Activated gamma-delta T cell (primary cell): Measurements from ENCODE around the gene CNTN6.

Experiments used
- DNase-seq: peaks from one replicate; lab custom pipeline; 2025; lab: John Stamatoyannopoulos, UW

CNTN6 gene

DNA sequence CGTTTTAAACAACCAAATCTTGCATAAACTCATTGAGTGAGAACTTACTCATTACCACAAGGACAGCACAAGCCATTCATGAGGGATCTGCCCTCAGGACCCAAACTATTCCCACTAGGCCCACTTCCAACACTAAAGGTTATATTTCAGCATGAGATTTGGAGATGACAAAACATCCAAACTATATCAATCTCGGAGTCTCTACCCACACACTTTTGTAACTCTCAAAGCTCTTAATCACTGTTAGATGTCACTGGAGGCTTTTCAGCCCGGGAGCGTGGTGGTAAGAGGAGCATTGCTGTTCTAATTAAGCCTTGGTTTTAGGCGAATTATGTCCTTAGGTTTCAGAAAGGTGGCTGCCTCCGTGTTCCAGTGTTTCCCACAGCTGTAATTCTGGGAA lies 86.3 kb downstream of the CNTN6 start:
- no peak for DNase-seq

DNA sequence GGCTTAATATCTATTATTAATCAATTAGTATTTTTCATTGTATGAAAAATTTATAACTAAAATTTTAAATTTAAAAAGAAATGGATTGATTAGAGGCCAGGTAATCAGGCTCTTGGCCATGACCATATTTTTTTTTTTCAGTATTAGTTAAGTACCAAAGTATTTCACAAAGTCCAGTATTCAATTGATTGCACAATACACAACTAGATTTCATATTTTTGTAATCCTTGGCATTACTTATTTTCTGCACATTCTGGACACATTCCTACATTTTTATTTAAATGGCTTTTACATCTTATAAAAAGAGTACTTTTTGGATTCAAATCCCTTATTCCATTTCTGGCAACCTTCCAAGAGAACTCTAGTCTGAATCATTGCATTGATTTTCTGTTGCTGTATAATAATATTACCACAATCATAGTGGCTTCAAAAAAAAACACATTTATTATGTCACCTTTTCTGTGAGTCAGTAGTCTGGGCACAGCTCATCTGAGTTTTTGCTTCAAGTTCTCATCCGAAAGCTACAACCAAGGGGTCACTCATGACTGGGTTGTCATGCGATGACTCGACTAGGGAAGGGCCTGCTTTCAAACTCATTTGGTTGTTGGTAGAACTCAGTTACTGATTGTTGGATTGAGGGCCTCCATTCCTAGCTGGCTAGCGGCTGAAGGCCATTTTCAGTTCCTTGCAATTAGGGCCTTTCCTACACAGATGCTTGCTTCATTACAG lies 90.7 kb downstream of the CNTN6 start:
- DNase-seq, result no peak

DNA sequence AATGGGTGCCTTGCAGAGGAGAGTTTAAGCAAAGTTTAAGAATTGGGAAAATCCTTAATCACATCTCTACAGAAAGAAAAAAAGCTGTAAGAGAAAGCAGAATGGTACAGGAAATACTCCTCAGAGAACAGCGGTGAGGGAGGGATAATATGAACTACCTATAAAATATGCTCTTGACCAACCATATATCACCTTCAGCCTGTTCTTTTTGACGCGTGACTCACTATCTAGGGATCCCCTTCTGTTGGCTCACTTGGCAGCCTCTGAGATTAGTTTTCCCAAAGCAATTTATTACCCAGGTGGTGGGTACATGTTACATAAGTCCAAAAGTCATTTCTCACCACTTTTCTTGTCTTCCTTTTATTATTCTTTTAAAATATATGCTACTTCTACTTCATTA lies 97.7 kb downstream of the CNTN6 start:
- no peak for DNase-seq

DNA sequence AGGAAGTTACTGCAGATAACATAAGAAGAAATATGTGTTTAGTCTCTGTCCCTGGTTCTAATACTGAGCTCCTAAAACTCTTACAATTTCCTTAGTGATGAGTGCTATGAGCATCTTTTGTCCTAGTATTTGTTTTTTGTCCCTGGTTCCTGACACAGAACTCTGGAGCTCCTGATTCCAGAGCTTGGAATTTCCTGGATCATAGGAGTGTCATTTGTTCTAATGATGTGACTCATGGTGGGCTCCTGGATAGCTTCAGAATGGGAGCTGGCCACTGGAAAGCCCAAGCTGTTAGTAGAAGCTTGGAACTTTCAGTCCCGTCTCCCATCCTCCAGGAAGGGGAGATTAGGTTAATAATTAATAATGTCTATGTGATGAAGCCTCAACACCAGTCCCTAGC lies 98.2 kb downstream of the CNTN6 start:
- DNase-seq, result no peak

DNA sequence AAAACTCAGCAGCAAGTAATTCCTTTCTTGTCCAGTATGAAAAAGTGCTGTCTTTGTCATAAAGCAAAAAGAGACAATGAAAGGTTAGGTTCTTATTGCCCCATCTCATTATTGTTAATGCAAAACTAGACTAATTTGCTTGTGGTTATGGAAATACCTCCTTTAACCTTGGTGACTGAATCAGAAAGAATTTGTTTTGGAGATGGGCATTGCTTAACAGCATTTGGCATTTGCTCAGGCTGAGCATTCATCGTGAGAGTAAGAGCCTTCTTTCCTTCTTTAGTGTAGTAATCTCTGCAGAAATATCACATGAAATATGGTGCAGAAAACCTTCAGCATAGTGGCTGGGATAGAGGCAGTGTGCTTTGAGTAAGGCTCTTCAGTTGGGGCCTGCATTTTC lies 103.1 kb downstream of the CNTN6 start:
- DNase-seq, result no peak

DNA sequence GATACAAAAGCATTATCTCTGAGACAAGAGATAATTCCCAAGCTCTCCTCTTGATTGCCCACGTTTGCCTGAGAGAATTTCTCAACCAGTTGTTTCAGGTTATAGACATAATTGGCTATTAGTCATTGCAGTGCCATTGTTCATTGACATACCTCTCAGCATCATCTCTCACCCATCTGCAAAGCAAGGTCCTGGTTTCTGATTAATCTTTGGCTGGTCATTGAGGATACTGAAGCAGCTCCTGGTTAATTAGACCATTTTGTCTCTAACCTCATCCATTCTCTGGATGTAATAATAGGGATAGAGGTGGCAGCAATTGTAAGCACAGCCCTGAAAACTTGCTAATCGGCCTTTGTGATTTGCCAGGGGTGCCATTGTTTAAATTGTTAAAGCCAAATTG lies 104.2 kb downstream of the CNTN6 start:
- DNase-seq, result no peak

DNA sequence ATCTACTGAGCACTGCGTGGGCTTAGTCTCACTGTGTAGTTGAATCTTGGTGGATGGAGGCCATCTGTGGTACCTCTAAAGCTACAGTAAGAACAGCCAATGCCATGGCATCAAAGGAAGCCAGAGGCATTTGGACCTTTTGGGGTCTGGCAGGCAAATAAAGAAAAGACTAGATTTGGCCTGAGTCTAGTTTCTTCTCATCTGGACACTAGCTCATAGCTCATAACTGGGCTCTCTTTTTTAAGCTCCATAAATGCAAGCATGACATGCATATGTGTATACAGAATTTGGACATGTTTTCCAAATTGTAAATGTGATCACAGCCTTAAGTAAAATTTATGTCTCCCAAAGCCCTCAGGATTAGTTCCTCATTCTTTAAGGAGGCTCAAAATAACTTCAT lies 107.5 kb downstream of the CNTN6 start:
- DNase-seq, result no peak

DNA sequence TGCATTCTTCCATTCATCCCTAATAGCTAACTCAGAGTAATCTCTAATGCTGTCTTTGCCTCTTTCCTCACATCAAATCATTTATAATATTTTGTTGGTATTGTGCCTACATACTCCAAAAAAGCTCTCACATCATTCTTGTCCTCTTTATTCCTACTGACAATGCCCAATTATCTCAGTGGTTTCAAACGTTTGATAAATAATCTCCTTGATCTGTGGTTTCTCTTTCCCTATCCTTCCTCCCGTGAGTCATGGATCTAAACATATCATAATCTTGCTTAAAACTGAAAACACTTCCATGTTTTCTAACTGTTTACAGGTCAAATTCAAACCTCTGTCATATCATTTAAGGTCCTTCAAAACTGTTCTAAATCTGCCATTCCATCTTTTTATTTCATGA lies 115.1 kb downstream of the CNTN6 start:
- DNase-seq, result no peak

DNA sequence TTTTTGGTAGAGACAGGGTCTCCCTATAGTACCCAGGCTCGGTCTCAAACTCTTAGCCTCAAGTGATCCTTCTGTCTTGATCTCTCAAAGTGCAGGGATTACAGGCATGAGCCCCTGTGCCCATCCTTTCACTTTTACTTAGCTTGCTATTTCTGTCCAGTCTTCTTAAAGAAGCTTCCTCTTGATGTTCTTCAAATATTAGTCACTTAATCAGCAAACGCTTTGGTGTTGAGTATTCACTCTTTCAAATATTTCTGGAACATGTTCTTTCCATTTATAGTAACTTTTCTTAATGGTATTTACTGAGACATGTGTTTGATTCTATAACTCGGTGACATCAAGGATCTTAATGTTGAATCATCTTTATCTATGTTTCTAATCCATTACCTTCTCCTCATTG lies 122.1 kb downstream of the CNTN6 start:
- DNase-seq, result no peak

DNA sequence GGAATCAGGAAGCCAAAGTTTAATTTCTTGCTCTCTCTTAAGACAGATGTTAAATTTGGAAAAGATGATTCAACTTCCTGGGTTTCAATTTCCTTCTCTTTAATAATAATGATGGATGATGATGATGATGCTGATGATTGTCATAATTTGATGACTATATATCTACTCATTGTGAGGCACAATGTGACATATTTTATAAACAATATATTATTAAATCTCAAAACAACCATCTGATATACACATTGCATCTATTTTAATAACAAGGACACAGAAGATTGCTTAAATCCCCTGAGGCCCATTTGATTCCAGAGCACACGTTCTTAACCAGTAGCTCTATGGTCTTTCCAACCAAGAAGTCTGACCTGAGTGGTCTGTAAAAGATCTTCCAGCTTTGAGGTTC lies 124.0 kb downstream of the CNTN6 start:
- DNase-seq, result no peak

DNA sequence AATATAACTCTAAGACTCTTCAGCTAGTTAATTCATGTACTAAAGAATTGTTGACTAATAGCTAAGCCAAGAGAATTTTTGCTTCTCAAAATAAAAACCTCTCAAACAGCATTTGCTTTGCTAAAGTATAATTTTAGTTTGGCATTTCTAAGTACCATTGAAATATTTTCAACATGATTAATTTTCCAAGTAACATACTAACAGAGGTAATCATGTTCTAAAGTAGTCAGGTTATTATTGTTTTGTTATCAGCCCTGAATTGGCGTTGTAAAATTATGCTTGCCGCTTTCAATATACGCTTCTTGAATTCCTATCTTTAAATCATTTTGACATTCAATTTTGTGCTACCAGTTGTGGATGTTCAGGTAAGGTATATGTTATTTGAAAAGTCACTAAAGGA lies 134.3 kb downstream of the CNTN6 start:
- DNase-seq, result no peak

DNA sequence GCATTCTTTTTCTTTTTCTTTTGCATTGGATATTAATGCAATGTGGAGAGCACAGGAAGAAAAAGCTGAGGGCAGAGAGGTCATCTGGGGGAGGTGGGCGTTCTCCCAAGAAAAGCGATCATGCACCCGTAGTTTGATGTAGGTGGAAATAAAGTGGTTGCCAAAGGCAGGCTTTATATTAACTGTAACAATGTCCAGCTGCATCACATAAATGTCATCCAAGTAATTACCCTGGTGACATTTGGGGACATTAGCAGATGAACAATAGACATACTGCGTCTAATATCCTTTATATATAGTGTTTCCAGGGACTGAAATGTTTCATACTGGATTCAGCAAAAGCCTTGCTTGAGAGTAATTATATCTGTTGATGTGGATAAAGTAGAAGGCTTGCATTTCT lies 135.5 kb downstream of the CNTN6 start:
- no peak for DNase-seq

DNA sequence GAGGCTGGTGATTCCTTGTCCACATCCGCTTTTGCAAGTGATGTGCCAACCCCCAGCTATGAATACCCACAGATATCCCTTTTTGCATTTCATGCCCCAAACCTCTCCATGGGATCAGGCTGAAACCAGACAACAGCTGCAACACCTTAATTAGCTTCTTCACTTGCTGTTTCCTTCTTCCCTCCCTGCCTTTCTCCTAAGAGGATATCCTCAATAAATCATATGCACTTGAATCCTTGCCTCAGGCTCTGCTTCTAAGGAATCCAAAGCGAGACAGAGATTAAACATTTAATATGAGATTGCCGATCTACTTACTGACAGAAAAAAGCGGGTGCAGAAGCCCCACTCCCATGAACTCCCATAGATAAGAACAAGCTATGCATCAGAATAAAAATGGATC lies 138.1 kb downstream of the CNTN6 start:
- no peak for DNase-seq

DNA sequence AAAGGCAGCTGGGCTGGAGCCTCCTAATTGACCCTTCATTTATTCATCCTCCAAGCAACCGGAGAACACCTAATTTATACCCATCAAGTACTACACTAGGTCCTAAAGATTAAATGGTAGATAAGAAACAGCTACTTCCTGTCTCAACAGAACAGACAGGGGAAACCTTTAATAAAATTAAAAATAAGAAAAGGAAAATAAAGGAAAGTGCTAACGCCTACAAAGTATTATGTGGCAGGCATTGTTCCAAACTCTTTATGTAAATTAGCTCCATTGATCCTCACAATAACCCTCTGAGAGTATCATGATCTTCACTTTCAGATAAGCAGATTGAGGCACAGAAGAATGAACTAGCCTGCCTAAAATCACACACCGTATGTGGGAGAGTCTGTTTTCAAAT lies 139.5 kb downstream of the CNTN6 start:
- DNase-seq, result no peak

DNA sequence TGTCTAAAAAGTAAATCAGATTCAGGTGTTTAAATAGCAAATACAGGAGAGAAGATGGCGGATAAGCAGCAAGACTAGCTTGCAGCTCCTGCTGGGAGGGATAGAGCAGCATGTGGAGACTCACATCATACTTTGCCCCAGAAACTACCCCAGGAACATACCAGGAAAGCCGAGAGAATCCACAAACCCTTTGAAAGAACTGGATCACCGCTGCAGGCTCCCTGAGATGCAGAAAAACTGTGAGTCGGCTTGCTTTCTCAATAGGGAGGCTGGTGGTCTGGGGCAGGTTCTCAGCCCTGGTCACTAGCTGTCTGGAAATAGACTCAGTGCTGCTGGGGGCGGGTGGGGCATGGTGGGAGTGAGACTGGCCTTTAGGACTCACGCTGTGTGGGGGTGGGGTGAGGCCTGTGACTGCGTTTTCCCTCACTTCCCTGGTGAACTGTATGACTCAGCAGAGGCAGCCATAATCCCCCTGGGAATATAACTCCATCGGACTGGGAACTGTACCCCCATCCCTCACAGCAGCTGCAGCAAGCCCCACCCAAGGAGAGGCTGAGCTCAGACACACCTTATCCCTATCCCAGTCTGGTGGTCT lies 142.8 kb downstream of the CNTN6 start:
- no peak for DNase-seq

DNA sequence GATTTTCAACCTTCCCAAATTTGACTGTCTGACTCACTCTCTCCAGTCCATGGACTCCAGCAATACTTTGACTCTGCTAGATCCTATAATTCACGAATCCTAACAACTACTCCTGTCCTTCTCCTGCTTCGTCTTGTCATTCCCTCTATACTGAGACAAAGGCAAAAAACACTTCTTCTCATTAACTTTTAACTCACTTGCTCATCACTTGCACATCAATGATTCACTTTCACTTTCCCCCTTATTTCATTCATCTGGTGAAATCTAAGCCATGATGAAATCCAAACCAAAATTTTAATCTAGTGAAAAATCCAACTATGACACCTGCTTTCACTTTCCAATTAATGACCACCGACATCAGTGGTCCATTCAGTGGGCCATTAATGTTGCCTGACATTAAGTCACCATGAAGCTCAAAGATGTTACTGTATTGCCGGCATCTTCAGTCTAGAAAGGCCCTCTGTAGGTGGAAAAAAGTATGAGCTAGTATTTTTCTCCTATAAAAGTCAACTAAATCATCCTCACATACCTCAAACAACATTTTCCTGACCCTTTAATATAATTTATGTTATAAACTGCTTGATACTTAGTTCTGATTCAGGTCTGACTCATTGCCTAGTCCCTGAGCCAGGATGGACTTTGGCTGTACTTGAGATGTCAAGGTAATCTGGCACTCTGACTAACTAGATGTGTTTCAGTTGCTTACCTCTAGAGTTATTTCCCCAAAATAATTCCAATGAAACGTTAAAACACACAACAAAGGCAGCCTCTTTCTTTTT lies 158.6 kb downstream of the CNTN6 start:
- DNase-seq, result no peak

DNA sequence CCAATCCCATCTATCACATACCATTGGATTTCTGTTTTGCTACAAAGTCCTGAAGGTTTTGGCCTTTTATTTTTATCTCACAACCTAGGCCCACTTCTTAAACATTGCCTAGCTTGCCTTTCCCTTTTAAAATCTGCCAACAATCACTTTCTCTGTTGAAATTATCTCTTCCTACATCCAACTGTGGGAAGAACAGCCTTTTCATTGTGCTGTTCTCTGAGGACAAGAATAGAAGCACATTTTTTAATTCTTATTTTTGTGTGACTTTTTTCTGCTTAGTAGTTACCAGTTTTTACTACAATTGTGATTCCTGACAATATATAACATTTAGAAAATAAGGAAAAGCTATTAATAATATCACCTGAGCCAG lies 159.2 kb downstream of the CNTN6 start:
- DNase-seq, result no peak

DNA sequence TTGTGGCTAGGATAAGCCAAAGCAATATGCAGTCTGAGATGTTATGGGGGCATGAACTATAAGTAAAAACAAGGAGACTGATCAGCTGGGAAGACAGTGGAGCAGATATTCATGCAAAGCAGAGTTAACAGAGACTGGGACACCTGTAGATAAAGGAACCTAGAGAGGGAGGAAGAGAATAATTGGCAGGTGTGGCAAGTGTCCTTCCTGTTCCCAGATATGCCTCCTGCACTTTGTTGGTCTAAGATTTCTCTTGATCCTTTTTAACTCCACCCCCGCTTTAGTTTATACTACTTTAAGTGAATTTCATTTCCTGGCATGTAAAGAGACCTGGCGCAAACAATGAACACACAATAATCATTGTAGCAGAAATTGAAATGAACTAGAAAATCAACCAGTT lies 169.4 kb downstream of the CNTN6 start:
- DNase-seq, result no peak

DNA sequence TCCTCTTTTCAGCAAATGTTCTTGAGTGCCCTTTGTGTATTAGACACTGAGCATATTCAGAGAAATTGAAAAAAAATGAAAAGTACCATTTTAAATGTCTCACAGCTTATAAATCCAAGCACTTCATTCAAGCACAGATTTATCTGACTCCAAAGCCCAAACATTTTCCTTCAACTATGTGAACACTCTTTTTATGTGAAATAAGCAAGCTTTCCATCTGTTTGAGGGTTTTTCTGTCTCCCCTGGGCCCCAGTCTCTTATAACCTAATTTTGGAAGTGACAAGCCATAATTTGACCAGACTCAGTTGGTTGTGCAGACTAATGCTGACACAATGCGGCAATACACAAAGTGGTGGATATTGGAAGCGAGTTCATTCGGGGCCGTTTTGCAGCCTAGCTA lies 170.3 kb downstream of the CNTN6 start:
- no peak for DNase-seq

DNA sequence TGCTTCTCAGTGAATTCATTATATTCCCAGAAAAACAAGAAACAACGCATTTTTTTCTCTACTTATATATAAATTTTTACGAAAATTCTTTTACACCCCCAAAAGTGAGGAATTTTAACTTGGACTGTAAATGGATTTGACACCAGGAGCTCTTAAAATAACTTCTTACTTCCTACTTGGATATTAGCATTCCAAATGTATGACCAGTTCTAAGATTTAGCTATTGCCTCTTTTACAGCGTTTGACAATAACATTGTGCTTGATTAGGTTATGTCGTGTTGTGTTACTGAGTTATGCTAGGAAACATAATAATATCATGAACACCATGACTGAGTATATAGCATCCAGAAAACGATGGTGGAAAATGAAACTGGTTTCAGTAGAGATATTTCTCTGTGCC lies 177.0 kb downstream of the CNTN6 start:
- no peak for DNase-seq

DNA sequence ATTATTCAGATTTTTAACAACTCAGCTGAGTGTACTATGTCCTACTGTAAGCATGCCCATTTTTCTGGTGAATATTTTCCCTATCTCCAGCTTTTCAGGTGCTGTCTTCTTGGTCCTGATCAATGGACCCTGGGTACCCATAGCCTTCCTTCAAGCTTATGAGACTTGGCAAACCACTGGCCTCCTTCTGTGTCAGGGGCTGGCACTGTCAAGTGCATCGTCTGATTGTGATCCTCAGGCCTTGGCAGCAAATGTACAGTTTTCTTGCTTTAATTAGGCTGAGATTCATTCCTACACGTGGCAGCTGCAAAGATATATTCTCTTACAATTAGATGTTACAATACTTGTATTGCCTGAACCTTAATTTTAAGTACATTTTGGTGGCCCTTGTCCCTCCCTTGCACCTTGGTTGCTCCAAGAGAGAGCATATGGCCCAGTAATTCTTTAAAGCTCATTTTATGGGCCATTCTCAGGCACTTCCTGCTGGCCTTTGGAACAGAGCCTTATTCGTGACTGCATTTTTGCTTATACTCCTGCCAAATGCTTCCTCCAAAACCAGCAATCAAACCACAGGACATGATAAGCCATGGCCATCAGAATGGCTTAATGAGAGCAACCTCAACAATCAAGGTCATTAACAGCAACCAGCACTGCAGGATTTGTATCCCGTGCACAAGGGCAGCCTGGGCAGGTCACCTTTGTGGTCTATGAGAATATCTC lies 179.9 kb downstream of the CNTN6 start:
- DNase-seq, result no peak

DNA sequence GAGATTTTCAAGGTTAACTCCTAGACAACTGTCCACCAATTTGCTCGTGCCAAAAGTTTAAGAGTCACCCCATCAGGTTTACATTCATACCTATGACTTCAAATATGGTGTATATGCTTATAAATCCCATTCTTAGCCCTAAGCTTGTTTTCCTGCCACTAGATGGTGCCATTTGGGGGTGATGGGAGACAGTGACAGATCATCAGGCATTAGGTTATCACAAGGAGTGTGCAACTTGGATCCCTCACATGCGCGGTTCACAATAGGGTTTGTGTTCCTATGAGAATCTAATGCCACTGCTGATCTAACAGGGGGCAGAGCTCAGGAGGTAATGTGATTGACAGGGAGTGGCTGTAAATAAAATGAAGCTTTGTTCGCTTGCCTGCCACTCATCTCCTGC lies 182.7 kb downstream of the CNTN6 start:
- no peak for DNase-seq

DNA sequence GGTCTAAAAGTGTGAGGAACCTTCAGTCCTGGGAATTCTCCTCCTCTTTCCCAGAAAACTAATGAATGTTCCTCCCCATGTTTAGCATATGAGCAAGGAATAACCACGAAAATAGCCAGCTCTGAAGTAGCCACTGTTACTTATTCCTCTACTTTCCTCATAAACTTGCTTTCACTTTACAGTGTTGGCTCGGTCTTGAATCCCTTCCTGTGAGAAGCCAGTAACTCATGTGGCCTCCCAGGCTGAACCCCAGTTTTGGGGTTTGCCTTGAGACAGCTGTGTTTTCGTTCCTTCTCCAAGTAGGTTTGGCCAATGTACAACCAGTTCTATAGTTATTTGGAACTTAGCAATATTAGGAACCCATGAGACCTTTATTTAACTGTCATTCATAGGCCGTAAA lies 195.0 kb downstream of the CNTN6 start:
- no peak for DNase-seq
